ENCODE data around the gene GADD45A. TPM values are rescaled to one million over a fixed set of nuclear protein-coding genes. Genes with fewer than 3 reads are reported as not detected.

Gene GADD45A
- polyA plus RNA-seq, 3 donors, result 124 to 139 (median 126) TPM

Other genes with a start within 250 kb of the GADD45A start
- 100 to 1,000 TPM; 103 to 112 (median 110) TPM for gene GNG12, start 148.3 kb downstream of the GADD45A start, polyA plus RNA-seq (ENCODE audit: insufficient read length in 3 of 3)

All from right renal cortex interstitium (tissue), 3 donors.